Keratinocyte (primary cell): ENCODE measurements around the gene UBR7. TPM values are rescaled to one million over a fixed set of nuclear protein-coding genes. Genes with fewer than 3 reads are reported as not detected.

ENCODE experiments used
- DNase-seq: peaks from one replicate; pipeline ENCODE4 v3.0.0-alpha.2; 2011; ENCODE audit warnings: low read depth, missing footprints, low spot score
- FAIRE-seq: peaks from 2 replicates; lab custom pipeline; 2011; peaks lifted over from hg19 to GRCh38; lab: Jason Lieb, UNC
- H2AFZ ChIP-seq: 2 replicates; pipeline ENCODE4 v1.6.0; 2012; ENCODE audit warnings: low read length, control low read depth, inconsistent platforms; ENCODE audit not compliant: control insufficient read depth
- H3K27ac ChIP-seq: 2 replicates; pipeline ENCODE4 v1.5.1; 2011; ENCODE audit warnings: low read length; ENCODE audit not compliant: control insufficient read depth, insufficient read depth
- H3K27me3 ChIP-seq: 3 replicates; pipeline ENCODE4 v1.6.0; 2011; ENCODE audit warnings: low read length; ENCODE audit not compliant: control insufficient read depth, insufficient read depth; ENCODE audit errors: extremely low read depth
- H3K36me3 ChIP-seq, 2 experiments: 2 replicates in 1 of 2; 3 replicates in 1 of 2; pipeline ENCODE4 v1.5.1; 2011; ENCODE audit warnings: low read length in 2 of 2, mild to moderate bottlenecking in 1 of 2; ENCODE audit not compliant: control insufficient read depth in 2 of 2, insufficient read depth in 2 of 2; ENCODE audit errors: extremely low read depth in 1 of 2
- H3K4me1 ChIP-seq: 3 replicates; pipeline ENCODE4 v1.5.1; 2011; ENCODE audit warnings: low read length; ENCODE audit not compliant: control insufficient read depth, insufficient read depth; ENCODE audit errors: extremely low read depth
- H3K4me2 ChIP-seq: 3 replicates; pipeline ENCODE4 v1.6.0; 2011; ENCODE audit warnings: low read depth, low read length; ENCODE audit not compliant: control insufficient read depth, insufficient read depth; ENCODE audit errors: extremely low read depth
- H3K4me3 ChIP-seq, 3 experiments: fragments of 200-600 bp in 1 of 3; sonication (generic) in 1 of 3; 2 replicates in 2 of 3; 3 replicates in 1 of 3; pipeline ENCODE4 v1.5.1; 2011 to 2016; ENCODE audit warnings: low read length in 3 of 3, mild to moderate bottlenecking in 3 of 3, control low read depth in 2 of 3, inconsistent platforms in 1 of 3, low read depth in 1 of 3, mixed read lengths in 1 of 3, mixed run types in 1 of 3, moderate library complexity in 1 of 3; ENCODE audit not compliant: control insufficient read depth in 2 of 3, insufficient read depth in 2 of 3; ENCODE audit errors: extremely low read depth in 1 of 3
- H3K79me2 ChIP-seq: 2 replicates; pipeline ENCODE4 v1.6.0; 2012; ENCODE audit warnings: low read length; ENCODE audit not compliant: control insufficient read depth, insufficient read depth
- H3K9ac ChIP-seq: 3 replicates; pipeline ENCODE4 v1.6.0; 2011; ENCODE audit warnings: low read length; ENCODE audit not compliant: control insufficient read depth, insufficient read depth; ENCODE audit errors: extremely low read depth
- H3K9me1 ChIP-seq: 3 replicates; pipeline ENCODE4 v1.6.0; 2011; ENCODE audit warnings: low read length; ENCODE audit not compliant: control insufficient read depth, insufficient read depth; ENCODE audit errors: extremely low read depth
- H3K9me3 ChIP-seq: 2 replicates; pipeline ENCODE4 v1.5.1; 2012; ENCODE audit warnings: low read depth, low read length; ENCODE audit not compliant: control insufficient read depth
- H4K20me1 ChIP-seq: 3 replicates; pipeline ENCODE4 v1.6.0; 2011; ENCODE audit warnings: low read length; ENCODE audit not compliant: control insufficient read depth, insufficient read depth; ENCODE audit errors: extremely low read depth
- CTCF ChIP-seq, 3 experiments: IDR thresholded peaks in 1 of 3; conservative IDR thresholded peaks in 1 of 3; optimal IDR thresholded peaks in 1 of 3; 2 replicates in 2 of 3; 3 replicates in 1 of 3; pipeline versions ENCODE3 to v1.5.1; 2011; ENCODE audit warnings: low read length in 3 of 3, mild to moderate bottlenecking in 3 of 3, moderate library complexity in 2 of 3, control low read depth in 1 of 3, inconsistent platforms in 1 of 3; ENCODE audit not compliant: insufficient read depth in 2 of 3; ENCODE audit errors: extremely low read depth in 1 of 3
- EZH2 ChIP-seq: IDR thresholded peaks from one replicate; pipeline ENCODE4 v1.6.1; 2012; ENCODE audit warnings: inconsistent platforms, mild to moderate bottlenecking, low read length, moderate library complexity
- dilution Hi-C: fragments of 300-500 bp; cut with MboI; formaldehyde crosslinking; loops from one replicate; pipeline ENCODE4 v1.7.0; 2020; ENCODE audit warnings: low sequenced_read_pairs; ENCODE audit not compliant: extremely low pct_ligation_motif_present
- polyA plus RNA-seq, 5 experiments: library from polyadenylated mRNA; depleted of rRNA in 3 of 5; stranded (reverse) in 3 of 5; stranded (forward) in 1 of 5; unstranded in 1 of 5; fragments of >200 nt; gene quantifications; 1 replicate in 1 of 5; 2 replicates in 3 of 5; 3 replicates in 1 of 5; pipeline versions ENCODE4 v1.2.1 to v1.2.3, GENCODE V29; 2011 to 2012; ENCODE audit warnings: missing spikeins in 2 of 5, low read depth in 1 of 5, low replicate concordance in 1 of 5

Gene UBR7
- polyA plus RNA-seq, 1 donor (not counting 4 experiments of a cell fraction or from before 2014, with no cell fraction given), result 17.2 TPM

- Histone ChIP-seq H4K20me1 (no peaks in the 10 kb centered on the region), H3K4me2 (no peak overlapping the region), H2AFZ (no peak overlapping the region), H3K27ac (no peak overlapping the region), H3K79me2 (peaks cover 46% of the 10 kb centered on the region), H3K9ac (no peak overlapping the region), H3K27me3 (no peaks in the 10 kb centered on the region), H3K4me3 (no peak overlapping the region), H3K36me3 (peaks cover 2 to 11% of the 10 kb centered on the region in 2 experiments), H3K9me1 (peaks cover 3% of the 10 kb centered on the region), H3K4me1 (peaks cover 5% of the 10 kb centered on the region), H3K9me3 (no peaks in the 10 kb centered on the region)
- dilution Hi-C loops, result no loop called here
- FAIRE-seq, result no peak
- DNase-seq, result no peak
- TF ChIP-seq EZH2, result no peak
- TF ChIP-seq CTCF (optimal IDR thresholded peaks at IDR 0.05 in 1 of 3, IDR thresholded peaks at IDR 0.05 in 1 of 3, conservative IDR thresholded peaks at IDR 0.05 in 1 of 3; ENCODE audit: extremely low read depth in 1 of 3, insufficient read depth in 2 of 3, low read length in 3 of 3), result no peak
Observed at GRCh38 chr14:93266127-93266526, 59.1 kb downstream of the UBR7 start.

GRCh38 chr14:93267149-93267711 is 60.2 kb downstream of the UBR7 start:
- peaks cover 3% of the 10 kb centered on the region for H3K9me1 ChIP-seq
- H3K79me2 ChIP-seq, result peaks cover 50% of the 10 kb centered on the region
- no peaks in the 10 kb centered on the region for H3K9me3 ChIP-seq
- FAIRE-seq (no peak), DNase-seq (no peak)
- H2AFZ ChIP-seq, result no peak overlapping the region
- no peak overlapping the region for H3K9ac ChIP-seq
- no peaks in the 10 kb centered on the region for H4K20me1 ChIP-seq
- no peak for TF ChIP-seq EZH2
- no peak overlapping the region for H3K4me3 ChIP-seq
- peaks cover 2 to 10% of the 10 kb centered on the region in 2 experiments for H3K36me3 ChIP-seq
- peaks cover 5% of the 10 kb centered on the region for H3K4me1 ChIP-seq
- H3K27me3 ChIP-seq, result no peaks in the 10 kb centered on the region
- dilution Hi-C loops, result no loop called here
- H3K27ac ChIP-seq, result no peak overlapping the region
- no peak overlapping the region for H3K4me2 ChIP-seq

GRCh38 chr14:93268406-93268805 is 61.4 kb downstream of the UBR7 start:
- Histone ChIP-seq H3K79me2 (peaks cover 58% of the 10 kb centered on the region), H3K27me3 (no peaks in the 10 kb centered on the region), H3K4me3 (no peak overlapping the region), H3K4me1 (peaks cover 4% of the 10 kb centered on the region), H3K9me3 (no peaks in the 10 kb centered on the region), H3K4me2 (no peak overlapping the region), H4K20me1 (no peaks in the 10 kb centered on the region), H3K9me1 (peaks cover 3% of the 10 kb centered on the region), H3K27ac (no peak overlapping the region), H3K9ac (no peak overlapping the region), H3K36me3 (peaks cover 3 to 13% of the 10 kb centered on the region in 2 experiments), H2AFZ (no peak overlapping the region)
- dilution Hi-C loops, result no loop called here
- DNase-seq (no peak), FAIRE-seq (no peak)
- TF ChIP-seq CTCF (optimal IDR thresholded peaks at IDR 0.05 in 1 of 3, IDR thresholded peaks at IDR 0.05 in 1 of 3, conservative IDR thresholded peaks at IDR 0.05 in 1 of 3; ENCODE audit: extremely low read depth in 1 of 3, insufficient read depth in 2 of 3, low read length in 3 of 3) (no peak), EZH2 (no peak)
